Measurements from ENCODE around the gene CEP152. TPM values are rescaled to one million over a fixed set of nuclear protein-coding genes. Genes with fewer than 3 reads are reported as not detected.

The CEP152 gene
- total RNA-seq, 1 experiment from 2014 or later = 31.6 TPM

DNA sequence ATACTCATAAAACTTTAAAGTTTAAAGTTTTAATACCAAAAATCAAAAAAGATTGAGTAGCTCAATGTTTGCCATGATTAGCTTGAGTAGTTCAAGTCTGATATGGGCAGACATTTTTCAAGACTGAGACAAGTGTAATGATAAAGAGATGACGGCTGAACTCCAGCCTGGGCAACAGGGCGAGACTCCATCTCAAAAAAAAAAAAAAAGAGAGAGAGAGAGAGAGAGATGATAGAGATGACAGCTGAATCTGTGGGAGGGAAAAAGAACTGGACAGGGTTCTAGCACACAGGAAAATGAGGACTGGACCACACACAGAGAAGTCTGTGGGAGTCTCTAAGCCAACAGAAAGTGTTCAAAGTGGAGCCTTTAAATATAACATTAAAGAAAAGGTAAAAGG is 25.2 kb downstream of the CEP152 start:
- no peak for TF ChIP-seq EZH2 (IDR thresholded peaks at IDR 0.05; ENCODE audit: borderline replicate concordance, low read depth, low read length, poor library complexity, severe bottlenecking)
- TF ChIP-seq, protein P1, sequence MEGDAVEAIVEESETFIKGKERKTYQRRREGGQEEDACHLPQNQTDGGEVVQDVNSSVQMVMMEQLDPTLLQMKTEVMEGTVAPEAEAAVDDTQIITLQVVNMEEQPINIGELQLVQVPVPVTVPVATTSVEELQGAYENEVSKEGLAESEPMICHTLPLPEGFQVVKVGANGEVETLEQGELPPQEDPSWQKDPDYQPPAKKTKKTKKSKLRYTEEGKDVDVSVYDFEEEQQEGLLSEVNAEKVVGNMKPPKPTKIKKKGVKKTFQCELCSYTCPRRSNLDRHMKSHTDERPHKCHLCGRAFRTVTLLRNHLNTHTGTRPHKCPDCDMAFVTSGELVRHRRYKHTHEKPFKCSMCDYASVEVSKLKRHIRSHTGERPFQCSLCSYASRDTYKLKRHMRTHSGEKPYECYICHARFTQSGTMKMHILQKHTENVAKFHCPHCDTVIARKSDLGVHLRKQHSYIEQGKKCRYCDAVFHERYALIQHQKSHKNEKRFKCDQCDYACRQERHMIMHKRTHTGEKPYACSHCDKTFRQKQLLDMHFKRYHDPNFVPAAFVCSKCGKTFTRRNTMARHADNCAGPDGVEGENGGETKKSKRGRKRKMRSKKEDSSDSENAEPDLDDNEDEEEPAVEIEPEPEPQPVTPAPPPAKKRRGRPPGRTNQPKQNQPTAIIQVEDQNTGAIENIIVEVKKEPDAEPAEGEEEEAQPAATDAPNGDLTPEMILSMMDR (conservative IDR thresholded peaks at IDR 0.05; ENCODE audit: low read depth, low read length) = no peak
- no peaks in the 10 kb centered on the region for H3K9me3 ChIP-seq (ENCODE audit: low read depth, low read length, poor library complexity, severe bottlenecking)
- no peak overlapping the region for H3K27ac ChIP-seq (ENCODE audit: low read depth, low read length, poor library complexity, severe bottlenecking)
- peaks cover 74% of the 10 kb centered on the region for H3K36me3 ChIP-seq (ENCODE audit: insufficient read depth, low read length, poor library complexity, severe bottlenecking)
- no peak for DNase-seq (ENCODE audit: low spot score)
- BruUV-seq (replicated peaks) = no TSS peak
- ChIA-PET CTCF (no interaction called here), POLR2A (ENCODE audit: low non-redundant PET) (no interaction called here)
- H3K27me3 ChIP-seq (replicated peaks; ENCODE audit: insufficient read depth, low read depth, low read length, poor library complexity) = no peaks in the 10 kb centered on the region
- no peak overlapping the region for H3K4me3 ChIP-seq (ENCODE audit: low read depth, low read length, poor library complexity, severe bottlenecking)
- H3K4me1 ChIP-seq (ENCODE audit: insufficient read depth, low read length, poor library complexity, severe bottlenecking) = no peaks in the 10 kb centered on the region
- intact Hi-C loops (cut with micrococcal nuclease; ENCODE audit: unreplicated experiment) = no loop called here

DNA sequence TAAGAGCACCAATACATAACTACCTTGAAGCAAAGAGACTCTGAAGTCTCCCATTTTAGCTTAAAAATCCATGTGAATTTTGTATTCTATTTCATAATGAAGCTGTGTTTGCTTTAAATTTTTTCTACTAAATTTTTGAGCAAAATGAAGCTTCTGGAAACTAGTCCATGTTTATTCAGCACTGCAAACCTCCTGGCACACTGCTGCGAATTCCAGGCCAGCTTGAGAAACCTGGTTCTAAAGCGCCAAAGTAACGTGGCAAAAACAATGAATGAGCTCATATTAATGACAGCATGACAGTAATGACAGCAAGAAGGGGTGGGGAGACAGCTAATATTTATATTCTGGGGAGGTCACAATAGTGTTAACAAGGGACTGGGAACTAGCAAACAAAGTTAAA is 25.7 kb downstream of the CEP152 start:
- TF ChIP-seq, protein P1 (conservative IDR thresholded peaks at IDR 0.05; ENCODE audit: low read depth, low read length) = no peak
- TF ChIP-seq EZH2 (IDR thresholded peaks at IDR 0.05; ENCODE audit: borderline replicate concordance, low read depth, low read length, poor library complexity, severe bottlenecking) = no peak
- no peaks in the 10 kb centered on the region for H3K27me3 ChIP-seq (replicated peaks; ENCODE audit: insufficient read depth, low read depth, low read length, poor library complexity)
- ChIA-PET CTCF (no interaction called here), POLR2A (ENCODE audit: low non-redundant PET) (no interaction called here)
- DNase-seq (ENCODE audit: low spot score) = no peak
- BruUV-seq (replicated peaks) = no TSS peak
- H3K36me3 ChIP-seq (ENCODE audit: insufficient read depth, low read length, poor library complexity, severe bottlenecking) = peaks cover 76% of the 10 kb centered on the region
- intact Hi-C loops (cut with micrococcal nuclease; ENCODE audit: unreplicated experiment) = no loop called here
- no peaks in the 10 kb centered on the region for H3K4me1 ChIP-seq (ENCODE audit: insufficient read depth, low read length, poor library complexity, severe bottlenecking)
- H3K27ac ChIP-seq (ENCODE audit: low read depth, low read length, poor library complexity, severe bottlenecking) = no peak overlapping the region
- H3K9me3 ChIP-seq (ENCODE audit: low read depth, low read length, poor library complexity, severe bottlenecking) = no peaks in the 10 kb centered on the region
- H3K4me3 ChIP-seq (ENCODE audit: low read depth, low read length, poor library complexity, severe bottlenecking) = no peak overlapping the region

DNA sequence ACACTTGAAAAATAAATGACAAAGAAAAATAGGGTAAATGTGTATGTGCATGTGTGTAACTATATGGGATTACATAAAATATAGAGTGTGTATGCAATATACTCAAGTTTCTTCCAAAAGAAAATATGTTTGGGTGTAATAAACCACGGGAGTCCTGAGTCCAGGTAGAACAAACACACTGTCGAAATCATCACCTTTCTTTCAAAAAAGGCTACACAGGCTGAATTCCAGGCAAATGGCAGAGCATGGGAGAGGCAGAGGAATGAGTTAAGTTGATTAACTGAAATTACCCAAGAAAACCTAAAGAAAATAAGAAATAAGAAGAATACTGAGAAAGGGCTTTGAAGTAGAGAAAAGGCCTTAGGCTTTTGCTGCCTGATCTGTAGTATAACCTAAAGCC is 26.1 kb downstream of the CEP152 start:
- Histone ChIP-seq H3K27ac (ENCODE audit: low read depth, low read length, poor library complexity, severe bottlenecking) (no peak overlapping the region), H3K36me3 (ENCODE audit: insufficient read depth, low read length, poor library complexity, severe bottlenecking) (peaks cover 74% of the 10 kb centered on the region), H3K27me3 (replicated peaks; ENCODE audit: insufficient read depth, low read depth, low read length, poor library complexity) (no peaks in the 10 kb centered on the region), H3K4me1 (ENCODE audit: insufficient read depth, low read length, poor library complexity, severe bottlenecking) (no peaks in the 10 kb centered on the region), H3K9me3 (ENCODE audit: low read depth, low read length, poor library complexity, severe bottlenecking) (no peaks in the 10 kb centered on the region), H3K4me3 (ENCODE audit: low read depth, low read length, poor library complexity, severe bottlenecking) (no peak overlapping the region)
- intact Hi-C loops (cut with micrococcal nuclease; ENCODE audit: unreplicated experiment) = no loop called here
- BruUV-seq (replicated peaks) = no TSS peak
- CTCF ChIA-PET = no interaction called here
- POLR2A ChIA-PET (ENCODE audit: low non-redundant PET) = no interaction called here
- TF ChIP-seq, protein P1 (conservative IDR thresholded peaks at IDR 0.05; ENCODE audit: low read depth, low read length) = no peak
- TF ChIP-seq EZH2 (IDR thresholded peaks at IDR 0.05; ENCODE audit: borderline replicate concordance, low read depth, low read length, poor library complexity, severe bottlenecking) = no peak
- no peak for DNase-seq (ENCODE audit: low spot score)
